SK-N-SH (cell line): ENCODE data around the gene MACROD2. TPM values are rescaled to one million over a fixed set of nuclear protein-coding genes. Genes with fewer than 3 reads are reported as not detected.

ENCODE experiments used
- CTCF ChIA-PET: fragments of 300-600, 350-600 bp; formaldehyde crosslinking; extraction: SDS; loops from one replicate; lab custom pipeline; 2021; lab: Yijun Ruan, JAX
- POLR2A ChIA-PET: fragments of 350-600 bp; sonication (Branson Sonifier 250); formaldehyde crosslinking; extraction: SDS; loops from one replicate; lab custom pipeline; 2020; ENCODE audit warnings: antibody characterized with exemption, inconsistent platforms; lab: Yijun Ruan, JAX
- DNase-seq: peaks from one replicate; pipeline ENCODE4 v3.0.0; 2012
- H2AFZ ChIP-seq: fragments of 200-600 bp; sonication (generic); 2 replicates; pipeline ENCODE4 v1.8.1; 2016; ENCODE audit warnings: antibody characterized with exemption, mild to moderate bottlenecking, low read depth
- H3F3A ChIP-seq: fragments of 200-600 bp; sonication (generic); replicated peaks from 2 replicates; pipeline ENCODE3; 2016; ENCODE audit warnings: antibody characterized with exemption, mild to moderate bottlenecking; ENCODE audit not compliant: insufficient read depth
- H3K27ac ChIP-seq, 2 experiments: fragments of 200-500 bp in 1 of 2; fragments of 200-600 bp in 1 of 2; sonication (Bioruptor generic) in 1 of 2; sonication (generic), shearing (Covaris generic) in 1 of 2; 2 replicates each; pipeline versions ENCODE4 v1.5.1 to v1.6.1; 2014 to 2016; ENCODE audit warnings: low read depth in 2 of 2, inconsistent platforms in 1 of 2, low read length in 1 of 2, mild to moderate bottlenecking in 1 of 2, mixed read lengths in 1 of 2
- H3K27me3 ChIP-seq: fragments of 200-600 bp; sonication (generic), shearing (Covaris generic); 2 replicates; pipeline ENCODE4 v1.6.1; 2016; ENCODE audit warnings: mixed run types; ENCODE audit not compliant: insufficient read depth
- H3K36me3 ChIP-seq, 2 experiments: fragments of 200-500 bp in 1 of 2; fragments of 200-600 bp in 1 of 2; sonication (Bioruptor generic) in 1 of 2; sonication (generic) in 1 of 2; replicated peaks in 1 of 2; 2 replicates each; pipeline versions ENCODE3 to v1.5.1; 2014 to 2016; ENCODE audit warnings: low read length in 1 of 2, mild to moderate bottlenecking in 1 of 2; ENCODE audit not compliant: insufficient read depth in 2 of 2, control insufficient read depth in 1 of 2
- H3K4me1 ChIP-seq, 2 experiments: fragments of 200-500 bp in 1 of 2; fragments of 200-600 bp in 1 of 2; sonication (Bioruptor generic) in 1 of 2; sonication (generic), shearing (Covaris generic) in 1 of 2; 2 replicates each; pipeline versions ENCODE4 v1.5.1 to v1.6.1; 2014 to 2016; ENCODE audit warnings: low read depth in 1 of 2, low read length in 1 of 2, mixed run types in 1 of 2; ENCODE audit not compliant: insufficient read depth in 2 of 2, control insufficient read depth in 1 of 2
- H3K4me2 ChIP-seq: fragments of 200-600 bp; sonication (generic), shearing (Covaris generic); 2 replicates; pipeline ENCODE4 v1.6.1; 2017; ENCODE audit warnings: mixed run types
- H3K4me3 ChIP-seq, 2 experiments: fragments of 200-500 bp in 1 of 2; fragments of 200-600 bp in 1 of 2; sonication (Bioruptor generic) in 1 of 2; sonication (generic), shearing (Covaris generic) in 1 of 2; 2 replicates each; pipeline versions ENCODE4 v1.5.1 to v1.8.1; 2014 to 2016; ENCODE audit warnings: low read depth in 2 of 2, inconsistent platforms in 1 of 2, low read length in 1 of 2, mild to moderate bottlenecking in 1 of 2, mixed read lengths in 1 of 2, moderate library complexity in 1 of 2
- H3K79me2 ChIP-seq: fragments of 200-600 bp; sonication (generic); 2 replicates; pipeline ENCODE4 v1.8.1; 2017; ENCODE audit warnings: mild to moderate bottlenecking; ENCODE audit not compliant: insufficient read depth
- H3K9ac ChIP-seq: fragments of 200-600 bp; sonication (generic); 2 replicates; pipeline ENCODE4 v1.6.1; 2017; ENCODE audit warnings: mixed run types
- H3K9me2 ChIP-seq: fragments of 200-600 bp; sonication (generic); 2 replicates; pipeline ENCODE4 v1.6.1; 2017; ENCODE audit warnings: mixed run types
- H3K9me3 ChIP-seq: fragments of 200-600 bp; sonication (generic); 2 replicates; pipeline ENCODE4 v1.6.1; 2017; ENCODE audit warnings: mixed run types, mild to moderate bottlenecking, moderate library complexity
- H4K20me1 ChIP-seq: fragments of 200-600 bp; sonication (generic); 2 replicates; pipeline ENCODE4 v1.6.1; 2017; ENCODE audit warnings: mild to moderate bottlenecking, mixed run types; ENCODE audit not compliant: insufficient read depth
- CHD2 ChIP-seq: fragments of 150-350 bp; IDR thresholded peaks from 2 replicates; pipeline ENCODE4 v1.6.1; 2018; ENCODE audit warnings: low read length; ENCODE audit not compliant: partially characterized antibody
- ELF1 ChIP-seq: IDR thresholded peaks from 2 replicates; pipeline ENCODE4 v1.4.0; 2012
- EP300 ChIP-seq, 2 experiments: IDR thresholded peaks; 2 replicates each; pipeline versions ENCODE4 v1.4.0 to v1.6.1; 2012; ENCODE audit warnings: borderline replicate concordance in 1 of 2, low read depth in 1 of 2, low read length in 1 of 2
- FOSL2 ChIP-seq: IDR thresholded peaks from 2 replicates; pipeline ENCODE4 v1.4.0; 2012; ENCODE audit warnings: low read depth, mild to moderate bottlenecking, moderate library complexity, borderline replicate concordance
- FOXJ3 ChIP-seq: sonication (generic); formaldehyde crosslinking; IDR thresholded peaks from 2 replicates; pipeline ENCODE4 v1.5.1; 2020; ENCODE audit warnings: mild to moderate bottlenecking, missing genetic modification reagents
- FOXM1 ChIP-seq: IDR thresholded peaks from 2 replicates; pipeline ENCODE4 v1.4.0; 2012; ENCODE audit warnings: low read depth, mild to moderate bottlenecking
- GABPA ChIP-seq: IDR thresholded peaks from 2 replicates; pipeline ENCODE4 v1.4.0; 2012; ENCODE audit warnings: low read depth, mild to moderate bottlenecking
- JUND ChIP-seq: IDR thresholded peaks from 2 replicates; pipeline ENCODE4 v1.4.0; 2012
- MAX ChIP-seq: IDR thresholded peaks from 2 replicates; pipeline ENCODE4 v1.4.0; 2012; ENCODE audit warnings: low read depth
- MEF2A ChIP-seq: IDR thresholded peaks from 2 replicates; pipeline ENCODE4 v1.4.0; 2012; ENCODE audit warnings: low read depth, borderline replicate concordance
- MXI1 ChIP-seq: IDR thresholded peaks from 2 replicates; pipeline ENCODE4 v1.6.1; 2012; ENCODE audit warnings: mild to moderate bottlenecking, low read depth, low read length, improper control_type of control experiment
- NFIC ChIP-seq: IDR thresholded peaks from 2 replicates; pipeline ENCODE4 v1.4.0; 2012; ENCODE audit warnings: borderline replicate concordance
- NRF1 ChIP-seq: IDR thresholded peaks from 2 replicates; pipeline ENCODE4 v1.6.1; 2012; ENCODE audit warnings: low read depth, mild to moderate bottlenecking, low read length
- POLR2AphosphoS5 ChIP-seq: IDR thresholded peaks from 2 replicates; pipeline ENCODE4 v1.6.1; 2012; ENCODE audit warnings: low read depth, low read length
- RAD21 ChIP-seq: IDR thresholded peaks from 2 replicates; pipeline ENCODE4 v1.6.1; 2012; ENCODE audit warnings: mild to moderate bottlenecking, low read length
- RCOR1 ChIP-seq: fragments of 150-350 bp; IDR thresholded peaks from 2 replicates; pipeline ENCODE4 v1.6.1; 2017; ENCODE audit warnings: antibody characterized with exemption, low read length
- REST ChIP-seq: IDR thresholded peaks from 2 replicates; pipeline ENCODE4 v1.6.1; 2012; ENCODE audit warnings: mild to moderate bottlenecking, low read depth, low read length, moderate library complexity
- RFX5 ChIP-seq: IDR thresholded peaks from 2 replicates; pipeline ENCODE4 v1.6.1; 2012; ENCODE audit warnings: mild to moderate bottlenecking, improper control_type of control experiment, low read length
- RXRA ChIP-seq: IDR thresholded peaks from 2 replicates; pipeline ENCODE4 v1.4.0; 2012; ENCODE audit warnings: low read depth, mild to moderate bottlenecking, borderline replicate concordance
- SIN3A ChIP-seq: IDR thresholded peaks from 2 replicates; pipeline ENCODE4 v1.6.1; 2012; ENCODE audit warnings: low read depth, mild to moderate bottlenecking, low read length, moderate library complexity, borderline replicate concordance
- SMC3 ChIP-seq: IDR thresholded peaks from 2 replicates; pipeline ENCODE4 v1.6.1; 2012; ENCODE audit warnings: low read depth, low read length, improper control_type of control experiment
- TAF1 ChIP-seq: IDR thresholded peaks from 2 replicates; pipeline ENCODE4 v1.6.1; 2012; ENCODE audit warnings: low read depth, mild to moderate bottlenecking, low read length, moderate library complexity, borderline replicate concordance
- TCF12 ChIP-seq: IDR thresholded peaks from 2 replicates; pipeline ENCODE4 v1.4.0; 2012
- TEAD4 ChIP-seq: IDR thresholded peaks from 2 replicates; pipeline ENCODE4 v1.4.0; 2012; ENCODE audit warnings: mild to moderate bottlenecking, borderline replicate concordance; ENCODE audit not compliant: insufficient read depth
- USF1 ChIP-seq: IDR thresholded peaks from 2 replicates; pipeline ENCODE4 v1.4.0; 2012; ENCODE audit warnings: low read depth, borderline replicate concordance
- USF2 ChIP-seq: fragments of 150-350 bp; IDR thresholded peaks from 2 replicates; pipeline ENCODE4 v1.6.1; 2017; ENCODE audit warnings: antibody characterized with exemption, low read length, low read depth, borderline replicate concordance
- YY1 ChIP-seq: IDR thresholded peaks from 2 replicates; pipeline ENCODE4 v1.4.0; 2012; ENCODE audit warnings: low read depth, mild to moderate bottlenecking
- ZBTB33 ChIP-seq: IDR thresholded peaks from 2 replicates; pipeline ENCODE4 v1.4.0; 2012; ENCODE audit warnings: low read depth, borderline replicate concordance
- WGBS: methylation state at CpG from one replicate; pipeline ENCODE4 v1.1.6; 2017; ENCODE audit warnings: low lambda C conversion rate; 5-methylcytosine and 5-hydroxymethylcytosine counted together
- polyA plus RNA-seq, 3 experiments: library from polyadenylated mRNA; depleted of rRNA; stranded (reverse); fragments of >200 nt; gene quantifications; 2 replicates each; pipeline ENCODE4 v1.2.3, GENCODE V29; 2012

MACROD2 gene
- polyA plus RNA-seq, 1 of the 3 experiments (the other 2 are of a cell fraction) = 0.33 TPM

GRCh38 chr20:14234666-14235295 lies 239.5 kb downstream of the MACROD2 start:
- Histone ChIP-seq H3K9me2 (no peaks in the 10 kb centered on the region), H3K9ac (no peak overlapping the region), H3K36me3 (no peaks in the 10 kb centered on the region), H3K27ac (peak overlapping the region; percentile 39 to 53; a peak in 3 of 4 replicates), H3K79me2 (no peaks in the 10 kb centered on the region), H3F3A (no peaks in the 10 kb centered on the region), H3K9me3 (no peaks in the 10 kb centered on the region), H3K4me2 (0 out of 2 replicates have a peak overlapping the region, but pooled peaks have one; percentile 44), H2AFZ (0 out of 2 replicates have a peak overlapping the region, but pooled peaks have one; percentile 37), H3K4me1 (no peaks in the 10 kb centered on the region; a peak in 1 of 4 replicates), H3K27me3 (no peaks in the 10 kb centered on the region), H4K20me1 (no peaks in the 10 kb centered on the region), H3K4me3 (no peak overlapping the region)
- DNase-seq = no peak
- 31% methylated on average over 2 of the region's 2 CpGs for WGBS
- CTCF ChIA-PET = interaction anchor here (0.6 to 1.0 kb wide), 2 partner anchors 9 to 93 kb away, joined by 3 read pairs; no protein-coding TSS in a partner anchor
- POLR2A ChIA-PET = no interaction called here
- TF ChIP-seq JUND (peak; percentile 18; the same call in 1 of the 2 replicates), EP300 (IDR thresholded peaks at IDR 0.05; ENCODE audit: borderline replicate concordance in 1 of 2, low read depth in 1 of 2, low read length in 1 of 2) (peak in 1 of 2 experiments; percentile 21; a peak in 1 of 4 replicates), RAD21 (no peak), SMC3 (no peak), FOXM1 (no peak), MAX (no peak), ZBTB33 (no peak), TAF1 (no peak), CHD2 (no peak), USF1 (no peak), ELF1 (no peak), YY1 (no peak), FOSL2 (peak; percentile 60; the same call in 1 of the 2 replicates), POLR2AphosphoS5 (no peak), RFX5 (no peak), TCF12 (0 out of 2 replicates have a peak, but pooled peaks have one; percentile 38), REST (no peak), MXI1 (no peak), USF2 (no peak), NRF1 (no peak), RXRA (no peak), NFIC (no peak), FOXJ3 (no peak), RCOR1 (no peak), TEAD4 (no peak), SIN3A (no peak), GABPA (no peak), MEF2A (peak; percentile 25; the same call in 1 of the 2 replicates)
